Cardiac muscle cell (in vitro differentiated cells and primary cell): ENCODE data around the gene LTN1. TPM values are rescaled to one million over a fixed set of nuclear protein-coding genes. Genes with fewer than 3 reads are reported as not detected.
"Not testable (repeated sequence)": the region's sequence is repeated elsewhere in the genome, so short reads cannot be mapped to it uniquely, and the experiment has no call there.

Experiments
- DNase-seq, 2 donors: peaks; one replicate each; pipeline versions ENCODE4 v3.0.0 to v3.0.0-alpha.2; 2010 to 2017; ENCODE audit warnings: low read depth in 1 of 2, low spot score in 1 of 2
- H3K27ac ChIP-seq: fragments of 200-600 bp; sonication (generic); 2 replicates; pipeline ENCODE4 v1.5.1; 2016
- H3K27me3 ChIP-seq: fragments of 200-600 bp; sonication (generic); 2 replicates; pipeline ENCODE4 v1.6.0; 2016; ENCODE audit warnings: control low read depth
- H3K36me3 ChIP-seq: fragments of 200-600 bp; sonication (generic); 2 replicates; pipeline ENCODE4 v1.5.1; 2016; ENCODE audit warnings: control low read depth
- H3K4me1 ChIP-seq: fragments of 200-600 bp; sonication (generic); 2 replicates; pipeline ENCODE4 v1.8.1; 2017; ENCODE audit warnings: low read depth, mild to moderate bottlenecking, mixed run types
- H3K4me3 ChIP-seq: fragments of 200-600 bp; sonication (generic); 2 replicates; pipeline ENCODE4 v1.5.1; 2016; ENCODE audit warnings: mild to moderate bottlenecking
- H3K9me3 ChIP-seq: fragments of 200-600 bp; sonication (generic); 2 replicates; pipeline ENCODE4 v1.5.1; 2017; ENCODE audit warnings: low read depth, mild to moderate bottlenecking, control low read depth
- CTCF ChIP-seq: IDR thresholded peaks from 2 replicates; pipeline ENCODE4 v1.5.1; 2012; ENCODE audit warnings: low read depth, mild to moderate bottlenecking, low read length
- polyA plus RNA-seq: library from polyadenylated mRNA; unstranded; fragments of >200 nt; fragmentation: Nextera tagmentation; extraction: Ambion mirVana; gene quantifications from 2 replicates; pipeline ENCODE4 v1.2.1, GENCODE V29; 2016
- total RNA-seq: library from RNA; depleted of rRNA; stranded (reverse); fragments of >200 nt; gene quantifications from 2 replicates; pipeline ENCODE4 v1.2.3, GENCODE V29; 2016

LTN1 gene
- total and polyA plus RNA-seq, 2 experiments from 2014 or later, result 10.7 to 16.9 TPM

- DNase-seq, result peak; percentile 98
- H3K36me3 ChIP-seq, result no peaks in the 10 kb centered on the region
- H3K9me3 ChIP-seq, result no peaks in the 10 kb centered on the region
- no peaks in the 10 kb centered on the region for H3K27me3 ChIP-seq
- no peak for TF ChIP-seq CTCF
- H3K4me1 ChIP-seq, result no peaks in the 10 kb centered on the region
- peak overlapping the region; percentile 44 for H3K4me3 ChIP-seq
- peak overlapping the region; percentile 94 for H3K27ac ChIP-seq
Observed at GRCh38 chr21:29002442-29003144, 9.9 kb upstream of the LTN1 start.

- TF ChIP-seq CTCF, result no peak
- DNase-seq, result no peak
Observed at GRCh38 chr21:28993293-28993629, 584 bp upstream of the LTN1 start.

GRCh38 chr21:28991861-28992525 is 684 bp downstream of the LTN1 start:
- no peak for TF ChIP-seq CTCF
- Histone ChIP-seq H3K4me3 (peak overlapping the region; percentile 79), H3K9me3 (no peaks in the 10 kb centered on the region), H3K27ac (peak overlapping the region; percentile 74), H3K4me1 (peaks cover 8% of the 10 kb centered on the region), H3K36me3 (no peaks in the 10 kb centered on the region), H3K27me3 (no peaks in the 10 kb centered on the region)
- DNase-seq, result peak in 1 of 2 donors; percentile 2

More at GRCh38 chr21:28993293-28993629, 584 bp upstream of the LTN1 start:
- peaks cover 8% of the 10 kb centered on the region for H3K4me1 ChIP-seq
- peak overlapping the region; percentile 83 for H3K27ac ChIP-seq
- no peaks in the 10 kb centered on the region for H3K36me3 ChIP-seq
- H3K27me3 ChIP-seq, result no peaks in the 10 kb centered on the region
- no peaks in the 10 kb centered on the region for H3K9me3 ChIP-seq
- peak overlapping the region; percentile 79 for H3K4me3 ChIP-seq

GRCh38 chr21:28988146-28988545 is 4.5 kb downstream of the LTN1 start:
- H3K4me3 ChIP-seq, H3K4me1 ChIP-seq, H3K27me3 ChIP-seq, H3K27ac ChIP-seq, DNase-seq, H3K9me3 ChIP-seq: not testable (repeated sequence)
- H3K36me3 ChIP-seq, result peaks cover 19% of the 10 kb centered on the region

GRCh38 chr21:28986677-28987076 is 6.0 kb downstream of the LTN1 start:
- no peak overlapping the region for H3K4me3 ChIP-seq
- no peaks in the 10 kb centered on the region for H3K27me3 ChIP-seq
- peaks cover 32% of the 10 kb centered on the region for H3K36me3 ChIP-seq
- no peaks in the 10 kb centered on the region for H3K9me3 ChIP-seq
- TF ChIP-seq CTCF, result no peak
- H3K4me1 ChIP-seq, result peaks cover 6% of the 10 kb centered on the region
- no peak overlapping the region for H3K27ac ChIP-seq
- DNase-seq, result no peak

- Histone ChIP-seq H3K27me3 (no peaks in the 10 kb centered on the region), H3K4me1 (no peaks in the 10 kb centered on the region), H3K36me3 (peaks cover 53% of the 10 kb centered on the region), H3K27ac (no peak overlapping the region), H3K9me3 (no peaks in the 10 kb centered on the region), H3K4me3 (no peak overlapping the region)
- DNase-seq, result no peak
- TF ChIP-seq CTCF, result no peak
Observed at GRCh38 chr21:28982637-28983036, 10.0 kb downstream of the LTN1 start.
